Measurements from ENCODE around the gene NUMBL.

NUMBL gene

DNA sequence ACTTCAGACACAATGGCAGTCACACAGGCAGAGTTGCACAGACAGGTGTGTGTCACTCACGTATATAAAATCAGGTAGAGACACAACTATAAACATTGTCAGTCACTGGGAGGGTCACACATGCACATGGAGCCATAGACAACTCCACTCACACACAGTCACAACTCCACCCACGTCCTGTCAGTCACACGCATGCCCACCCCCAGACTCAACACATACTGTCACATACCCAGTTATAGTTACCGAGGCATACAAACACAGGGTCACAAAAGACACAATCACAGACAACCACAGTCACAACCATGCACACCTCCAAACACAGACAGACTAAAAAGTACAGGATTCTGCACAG, 1.5 kb downstream of the NUMBL start:
- DNase-seq = no peak

DNA sequence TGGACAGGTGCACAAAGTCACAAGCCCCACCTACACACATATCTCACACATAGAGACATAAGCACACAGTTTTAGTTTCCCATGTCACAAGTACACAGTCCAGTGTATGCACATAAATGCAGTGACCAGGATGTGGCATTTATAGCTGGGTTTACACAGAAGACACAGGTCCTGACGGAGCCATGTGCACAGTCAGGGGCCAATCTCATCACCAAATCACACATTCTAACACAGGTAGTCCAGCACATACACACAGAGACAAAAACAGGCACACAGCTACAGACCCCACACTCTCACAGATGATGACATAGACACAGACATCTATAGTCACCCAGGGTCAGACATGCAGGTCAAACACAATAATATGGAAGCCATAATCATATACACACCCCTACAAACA, 2.1 kb downstream of the NUMBL start:
- no peak for DNase-seq

DNA sequence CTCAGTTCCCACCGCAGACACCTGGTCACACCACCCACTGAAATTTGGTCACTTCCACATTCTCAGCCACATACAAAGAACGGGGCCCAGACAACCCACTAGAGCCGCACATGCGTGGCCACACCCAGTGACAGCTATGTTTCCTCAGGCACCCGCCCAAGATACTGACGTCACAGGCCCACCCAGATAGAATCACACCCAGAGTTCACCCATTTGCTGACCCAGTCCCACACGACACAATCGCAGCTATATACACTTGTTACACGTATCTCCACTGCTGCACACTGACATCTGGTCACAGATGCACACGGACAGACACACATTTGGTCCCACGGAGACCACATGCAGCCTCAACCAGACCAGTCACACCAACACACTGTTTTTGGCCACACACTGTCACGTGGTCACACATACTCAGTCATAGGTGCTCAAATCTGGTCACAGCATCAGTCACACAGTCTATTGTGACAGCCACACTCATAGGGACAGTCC, 2.9 kb downstream of the NUMBL start:
- DNase-seq = no peak

DNA sequence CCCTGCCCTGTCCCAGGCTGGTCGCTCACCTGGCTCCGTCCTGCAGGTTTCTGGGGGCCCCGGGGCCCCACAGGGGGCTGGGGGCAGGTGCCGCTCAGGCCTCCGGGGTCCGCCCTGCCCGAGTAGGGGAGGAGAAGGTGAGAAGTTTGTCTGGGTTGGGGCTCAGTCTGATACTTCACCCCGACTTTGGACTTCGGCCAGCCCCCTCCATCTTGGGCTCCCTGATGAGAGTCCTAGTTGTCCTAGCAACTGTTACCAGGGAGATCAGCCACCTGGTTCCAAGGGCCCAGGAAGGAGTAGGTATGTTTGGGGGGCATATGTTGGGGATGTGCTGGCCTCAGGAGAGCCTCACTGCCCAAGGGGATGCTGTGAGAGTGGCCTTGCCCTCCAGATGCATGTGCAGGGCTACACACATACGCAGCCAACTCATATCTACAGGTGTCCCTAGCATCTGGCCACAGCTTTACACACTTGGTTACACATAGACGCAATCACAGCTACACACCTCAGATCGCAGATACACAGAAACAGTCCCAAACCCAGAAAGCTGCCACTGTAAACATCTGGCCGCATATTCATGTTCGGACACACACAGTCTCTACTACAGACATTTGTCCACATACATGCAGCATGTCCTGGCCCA, 3.4 kb downstream of the NUMBL start:
- no peak for DNase-seq

DNA sequence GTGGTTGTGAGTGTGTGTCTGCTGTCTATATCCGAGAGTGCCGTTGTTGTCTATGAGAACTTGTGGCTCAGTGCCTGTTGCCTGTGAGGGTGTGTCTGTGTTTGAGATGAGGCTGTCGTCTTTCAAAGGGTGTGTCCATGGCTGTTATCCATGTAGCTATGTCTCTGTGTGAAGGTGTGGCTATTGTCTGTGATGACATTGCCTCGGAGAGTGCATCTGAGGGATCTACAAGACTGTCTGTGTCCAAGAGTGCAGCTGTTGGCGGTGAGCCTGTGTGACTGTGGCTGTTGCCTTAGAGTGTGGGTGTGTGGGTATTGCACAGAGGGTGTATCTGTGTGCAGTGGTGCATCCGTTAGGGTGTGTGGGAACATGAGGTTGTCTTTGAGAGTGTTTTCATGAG, 4.9 kb downstream of the NUMBL start:
- DNase-seq = no peak

DNA sequence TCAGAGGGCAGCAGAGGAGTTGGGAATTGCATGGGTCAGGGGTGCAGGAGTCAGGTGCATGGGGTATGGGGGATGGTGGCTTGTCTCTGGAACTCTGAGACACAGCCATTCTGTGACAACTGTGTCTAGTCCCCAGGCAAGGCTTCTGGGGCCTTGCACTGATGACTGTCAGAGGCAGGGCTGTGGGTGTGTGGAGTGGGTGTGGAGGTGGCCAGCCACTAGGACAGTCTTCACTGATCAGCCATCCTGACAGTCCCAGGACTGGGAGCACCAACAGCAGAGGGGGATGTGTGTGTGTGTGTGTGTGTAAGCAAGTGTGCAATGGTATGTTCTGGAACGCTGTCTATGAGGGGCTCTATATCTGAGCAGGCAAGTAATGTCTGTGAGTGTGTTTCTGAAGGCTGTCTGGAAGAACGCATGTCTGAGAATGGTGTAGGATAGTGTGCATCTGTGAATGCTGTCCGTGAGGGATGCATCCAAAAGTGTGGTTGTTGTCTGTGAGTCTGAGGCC, 5.4 kb downstream of the NUMBL start:
- DNase-seq = no peak

DNA sequence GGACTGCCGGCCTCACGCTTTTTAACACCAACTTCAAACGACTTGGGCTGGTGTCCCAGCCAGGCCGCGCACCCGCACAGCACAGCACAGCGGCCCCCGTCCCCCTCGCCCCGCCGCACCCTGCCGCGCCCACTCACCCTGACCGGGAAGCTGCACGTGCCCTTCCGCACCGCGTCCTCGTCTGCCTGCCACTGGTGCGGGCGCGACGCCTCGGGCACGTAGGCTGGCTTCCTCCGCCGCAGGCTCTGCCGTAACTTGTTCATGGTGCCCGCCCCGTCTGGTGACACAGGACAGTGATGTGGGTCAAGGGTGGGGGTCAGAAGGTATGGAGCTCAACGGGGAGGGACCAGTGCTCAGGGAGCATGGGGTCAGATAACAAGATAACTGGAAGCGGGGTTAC, 6.2 kb downstream of the NUMBL start:
- DNase-seq = no peak

DNA sequence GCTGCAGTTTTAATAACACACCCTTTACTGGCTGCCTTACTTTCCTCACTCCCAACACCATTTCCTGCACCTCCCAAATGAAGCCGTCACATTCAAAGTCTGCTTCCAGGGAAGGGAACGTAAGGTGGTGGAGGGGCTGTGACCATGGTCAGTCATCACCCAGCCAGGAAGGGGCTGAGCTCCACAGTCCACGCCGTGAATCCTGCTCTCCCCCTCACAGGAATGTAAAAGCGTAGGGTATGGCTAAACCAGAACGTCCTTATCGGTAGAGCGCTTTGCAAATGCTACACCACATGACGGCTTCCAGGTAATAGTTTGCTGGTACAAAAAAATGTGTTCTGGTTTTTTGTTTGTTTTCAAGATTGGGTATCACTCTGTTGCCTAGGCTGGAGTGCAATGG, 7.0 kb downstream of the NUMBL start:
- no peak for DNase-seq

DNA sequence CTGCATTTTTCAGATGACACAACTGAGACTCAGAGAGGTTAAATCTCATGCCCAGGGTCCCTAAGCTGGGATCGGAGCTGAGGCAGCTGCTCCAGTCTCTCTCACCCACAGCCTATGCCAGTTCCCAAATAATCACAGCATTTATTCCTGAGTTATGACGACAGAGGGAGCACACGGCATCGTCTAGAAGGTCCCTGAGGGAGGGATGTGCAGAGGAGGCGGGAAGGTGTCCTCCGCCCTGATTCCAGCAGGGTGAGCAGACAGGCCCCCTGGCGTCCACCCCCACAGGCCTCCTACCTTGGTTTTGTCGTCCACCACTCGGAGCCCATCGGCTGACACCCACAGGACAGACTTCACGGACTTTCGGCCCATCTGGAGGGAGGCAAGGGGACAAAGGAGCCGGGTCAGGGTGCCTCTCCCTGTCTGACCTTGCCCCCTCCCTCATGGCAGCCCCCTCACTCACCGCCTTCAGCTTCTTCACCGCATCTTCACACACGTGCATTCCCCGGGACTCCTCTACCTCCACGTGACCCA, 8.0 kb downstream of the NUMBL start:
- no peak for DNase-seq

DNA sequence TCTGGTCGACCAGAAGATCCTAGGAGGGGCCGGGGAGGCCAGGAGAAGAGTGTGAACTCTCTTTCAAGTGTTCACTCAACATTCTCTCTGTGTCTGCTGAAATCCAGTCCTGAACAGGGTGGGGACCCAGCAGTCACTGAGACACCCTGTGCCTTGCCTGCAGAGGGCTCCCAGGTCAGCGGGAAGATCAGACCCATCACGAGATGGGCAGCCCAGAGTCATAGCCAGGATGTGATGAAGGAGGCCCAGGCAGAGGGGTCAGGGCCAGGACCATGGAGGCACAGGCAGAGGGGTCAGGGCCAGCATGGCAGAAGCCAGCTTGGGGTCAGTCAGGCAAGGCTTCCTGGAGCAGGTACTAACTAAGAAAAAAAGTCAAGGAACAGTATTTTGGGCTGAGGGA, 9.4 kb downstream of the NUMBL start:
- DNase-seq = no peak

DNA sequence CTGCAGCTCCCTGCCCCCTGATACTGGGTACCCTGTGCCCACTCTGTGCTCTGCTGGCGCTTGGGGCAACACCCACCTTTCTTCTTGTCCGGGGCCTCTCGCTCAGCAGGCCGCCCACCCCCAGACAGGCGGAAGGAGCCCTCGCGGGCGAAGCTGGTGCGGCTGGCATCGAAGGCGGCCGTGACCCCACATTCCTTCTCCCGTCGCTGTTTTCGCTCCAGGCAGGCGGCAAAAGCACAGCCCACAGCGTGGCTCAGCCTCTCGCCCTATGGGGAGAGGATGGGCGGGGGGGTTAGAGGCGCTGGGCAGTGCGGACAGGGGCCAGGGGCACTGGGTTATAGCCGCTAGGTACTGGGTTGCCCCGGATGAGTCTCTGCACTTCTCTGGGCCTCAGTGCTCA, 13.3 kb downstream of the NUMBL start:
- DNase-seq = no peak

DNA sequence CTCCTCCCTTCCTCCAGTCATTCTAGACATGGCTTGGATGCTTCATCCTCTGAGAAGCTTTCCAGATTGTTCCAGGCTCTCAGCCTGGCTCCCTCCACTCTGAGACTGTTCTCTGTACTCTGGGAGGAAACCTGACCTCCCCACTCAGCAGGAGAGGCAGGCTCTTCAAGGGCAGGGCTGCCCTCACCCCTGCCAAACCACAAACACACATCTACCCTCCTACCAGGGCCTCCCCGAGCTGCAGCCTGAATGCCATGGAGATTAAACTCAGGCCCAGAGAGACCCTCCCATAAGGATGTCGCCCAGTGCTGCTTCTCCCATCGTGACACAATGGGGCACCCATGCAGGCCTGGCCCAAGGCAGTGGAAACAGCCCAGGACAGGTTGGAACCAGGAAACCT, 16.2 kb downstream of the NUMBL start:
- DNase-seq = no peak

DNA sequence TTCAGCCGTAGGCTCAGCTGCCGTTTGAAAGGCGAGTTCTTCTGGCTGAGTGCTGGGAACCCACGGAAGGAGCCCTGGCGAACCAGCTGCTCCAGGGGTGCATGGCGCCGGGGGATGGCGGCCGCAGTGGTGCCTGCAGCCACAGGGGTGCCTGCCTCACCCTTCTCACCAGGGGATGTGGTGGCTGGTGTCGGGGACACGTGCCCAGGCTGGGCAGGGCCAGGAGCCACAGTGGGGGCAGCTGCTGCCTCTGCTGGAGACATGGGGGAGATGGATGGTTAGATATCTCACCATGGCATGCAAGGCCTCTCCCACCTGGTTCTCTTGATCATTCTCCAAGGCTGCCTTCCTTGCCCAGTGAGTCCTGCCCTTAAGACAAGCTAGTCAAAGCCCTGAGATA, 17.1 kb downstream of the NUMBL start:
- DNase-seq = no peak

DNA sequence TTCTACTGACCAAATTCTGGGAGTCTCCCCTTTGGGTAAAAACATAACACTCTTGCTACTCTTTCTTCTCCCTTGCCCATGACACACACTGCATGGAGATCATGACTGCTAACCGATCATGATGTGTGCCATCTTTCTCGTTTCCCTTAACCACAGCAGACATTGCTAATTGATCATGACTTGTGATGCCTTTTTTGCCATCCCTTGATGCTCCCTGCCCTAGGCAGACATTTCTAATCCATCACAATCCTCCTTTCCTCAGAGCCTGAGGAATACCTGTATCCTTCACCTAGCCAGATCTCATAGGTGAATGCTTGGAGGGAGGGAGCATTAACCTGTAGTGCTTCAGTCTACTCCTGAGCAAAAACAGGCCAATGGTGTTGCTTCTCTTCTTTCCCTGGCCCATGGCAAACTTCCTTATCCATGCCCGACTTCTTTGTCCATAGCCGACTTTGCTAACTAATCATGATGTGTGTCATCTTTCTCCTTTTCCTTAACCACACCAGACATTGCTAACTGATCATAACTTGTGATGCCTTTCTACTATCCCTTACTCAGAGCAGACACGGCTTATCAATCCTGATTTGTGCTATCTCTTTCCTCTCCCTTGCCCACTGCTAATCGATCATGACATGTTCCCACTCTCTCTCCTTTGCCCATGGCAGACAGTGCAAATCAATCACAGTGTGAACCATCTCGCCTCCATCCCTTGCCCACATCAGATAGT, 17.7 kb downstream of the NUMBL start:
- no peak for DNase-seq

DNA sequence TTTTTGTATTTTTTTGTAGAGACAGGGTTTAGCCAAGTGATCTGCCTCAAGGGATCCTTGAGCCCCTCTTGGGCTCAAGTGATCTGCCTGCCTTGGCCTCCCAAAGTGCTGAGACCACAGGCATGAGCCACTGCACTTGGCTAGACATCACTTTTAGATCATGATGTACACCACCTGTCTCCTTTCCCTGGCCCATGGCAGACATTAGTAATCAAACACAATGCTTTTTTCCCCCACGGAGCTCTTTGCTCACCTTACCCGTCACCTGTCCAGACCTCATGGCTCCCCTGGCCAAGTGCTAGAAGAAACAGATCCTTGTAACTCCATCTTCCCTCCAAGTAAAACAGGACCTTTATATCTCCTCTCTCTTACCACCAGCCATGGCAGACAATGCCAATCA, 18.4 kb downstream of the NUMBL start:
- no peak for DNase-seq

DNA sequence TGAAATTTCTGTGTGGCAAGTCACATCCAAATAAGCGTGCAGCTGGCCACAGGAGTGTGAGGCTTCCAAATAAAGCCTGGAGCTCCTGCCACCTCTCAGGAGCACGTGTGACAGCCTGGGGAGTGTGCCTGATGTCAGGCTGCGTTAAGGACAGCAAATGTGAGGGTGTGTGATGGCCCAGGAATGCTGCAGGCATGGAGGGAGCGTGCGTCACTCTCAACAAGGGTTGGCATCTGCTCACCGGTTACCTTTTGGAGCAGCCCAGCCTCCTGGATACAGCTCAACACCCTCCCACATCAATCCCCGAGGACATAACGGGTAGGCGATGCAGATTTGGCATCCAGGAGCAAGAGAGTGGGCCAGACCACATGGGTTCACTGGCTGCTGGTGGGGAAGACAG, 19.0 kb downstream of the NUMBL start:
- no peak for DNase-seq

DNA sequence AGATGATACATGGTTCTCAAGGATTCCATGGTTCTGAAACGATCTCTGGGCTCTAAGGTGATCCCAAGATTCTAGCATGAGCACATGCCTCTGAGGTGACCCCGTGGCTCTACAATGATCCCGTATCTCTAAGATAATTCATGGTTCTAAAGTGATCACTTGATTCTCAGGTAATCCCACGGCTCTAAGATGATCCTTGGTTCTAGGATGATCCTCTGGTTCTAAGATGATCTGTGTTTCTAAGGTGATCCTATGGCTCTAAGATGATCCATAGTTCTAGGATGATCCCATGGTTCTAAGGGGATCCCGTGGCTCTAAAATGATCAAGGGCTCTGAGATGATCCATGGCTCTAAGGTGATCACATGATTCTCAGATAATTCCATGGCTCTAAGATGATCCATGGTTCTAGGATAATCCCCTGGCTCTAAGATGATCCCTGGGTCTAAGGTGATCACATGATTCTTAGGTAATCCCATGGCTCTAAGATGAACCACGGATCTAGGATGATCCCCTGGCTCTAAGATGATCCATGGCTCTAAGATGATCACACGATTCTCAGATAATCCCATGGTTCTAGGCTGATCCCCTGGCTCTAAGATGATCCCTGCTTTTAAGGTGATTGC, 21.3 kb downstream of the NUMBL start:
- DNase-seq = no peak

DNA sequence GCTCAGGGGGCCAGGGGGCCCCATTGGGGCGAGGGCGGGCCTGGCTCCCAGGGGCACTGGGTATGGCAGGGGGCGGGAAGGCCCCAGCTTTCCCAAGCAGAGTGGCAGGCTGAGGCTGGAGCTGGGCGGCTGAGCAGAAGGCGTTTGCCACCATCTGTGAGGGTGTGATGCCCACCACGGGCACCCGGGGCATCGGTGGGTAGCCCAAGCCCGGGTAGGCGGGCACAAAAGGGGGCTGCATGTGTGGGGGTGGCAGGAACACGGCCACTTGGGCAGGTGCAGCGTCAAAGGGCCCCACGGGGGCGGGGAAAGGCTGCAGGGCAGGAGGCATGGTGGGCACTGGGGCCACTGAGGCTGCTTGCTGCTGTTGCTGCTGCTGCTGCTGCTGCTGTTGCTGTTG, 22.8 kb downstream of the NUMBL start:
- DNase-seq = no peak

DNA sequence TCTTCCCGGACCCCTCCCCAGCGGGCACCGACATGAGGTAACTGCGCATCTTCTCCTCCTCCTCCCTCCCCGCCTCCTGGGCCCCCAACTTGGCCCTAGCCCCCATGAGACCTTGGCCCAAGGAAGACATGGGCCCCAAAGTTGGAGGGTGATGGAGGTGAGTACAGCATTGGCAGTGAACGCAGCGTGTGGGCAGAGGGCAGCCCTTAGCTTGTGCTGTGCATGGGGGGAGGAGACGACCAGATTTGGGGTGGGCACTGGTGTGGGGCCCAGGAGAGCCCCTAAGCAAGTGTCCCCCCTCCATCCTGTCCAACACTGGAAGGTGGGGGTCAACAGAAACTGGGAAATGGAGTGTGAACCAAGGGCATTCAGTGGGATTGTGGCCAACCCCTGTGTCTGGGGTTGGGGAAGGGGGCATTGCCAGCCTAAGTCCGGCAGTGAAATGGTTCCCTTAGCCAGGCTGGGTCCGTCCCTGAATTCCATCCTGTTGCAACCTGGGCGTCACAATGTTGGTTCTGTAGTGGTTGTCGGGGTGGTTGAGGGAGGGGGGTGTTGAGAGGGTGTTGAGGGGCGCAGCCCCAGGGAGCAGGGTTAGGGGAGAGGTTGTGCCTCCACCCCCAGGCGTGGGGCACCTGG, 23.5 kb downstream of the NUMBL start:
- no peak for DNase-seq

DNA sequence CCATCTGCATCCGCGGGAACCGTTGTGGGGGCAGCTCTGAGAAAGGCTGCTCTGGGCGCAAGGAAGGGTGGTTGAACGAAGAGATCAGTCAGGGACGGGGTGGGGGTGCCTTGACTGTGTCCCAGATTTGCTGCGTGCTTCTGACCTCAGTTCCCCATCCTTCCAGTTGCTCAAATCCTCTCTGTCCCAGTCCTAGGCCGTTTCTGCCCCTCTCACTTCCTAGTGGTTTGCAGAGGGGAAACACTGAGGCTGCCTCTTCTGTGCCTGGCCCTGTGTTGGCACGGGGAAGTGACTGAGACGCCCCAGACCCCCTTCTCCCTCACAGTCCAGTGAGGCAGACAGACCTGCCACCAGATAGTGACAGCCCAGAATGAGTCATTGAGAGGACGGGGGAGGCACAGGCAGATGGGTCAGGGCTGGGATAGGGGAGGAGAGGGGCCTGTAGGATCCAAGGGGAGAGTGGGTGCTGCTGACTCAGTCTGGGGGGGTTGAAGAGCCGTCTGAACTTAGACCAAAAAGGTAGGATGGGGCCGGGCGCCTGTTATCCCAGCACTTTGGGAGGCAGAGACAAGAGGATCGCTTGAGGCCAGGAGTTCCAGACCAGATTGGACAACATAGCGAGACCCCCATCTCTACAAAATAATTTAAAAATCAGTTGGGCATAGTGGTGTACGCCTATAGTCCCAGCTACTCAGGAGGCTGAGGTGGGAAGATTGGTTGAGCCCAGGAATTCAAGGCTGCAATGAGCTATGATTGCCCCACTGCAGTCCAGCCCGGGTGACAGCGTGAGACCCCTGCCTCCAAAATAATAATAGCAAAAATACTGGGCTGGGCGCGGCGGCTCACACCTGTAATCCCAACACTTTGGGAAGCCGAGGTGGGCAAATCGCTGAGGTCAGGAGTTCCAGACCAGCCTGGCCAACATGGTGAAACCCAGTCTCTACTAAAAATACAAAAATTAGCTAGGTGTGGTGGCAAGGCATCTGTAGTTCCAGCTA, 26.5 kb downstream of the NUMBL start:
- no peak for DNase-seq

DNA sequence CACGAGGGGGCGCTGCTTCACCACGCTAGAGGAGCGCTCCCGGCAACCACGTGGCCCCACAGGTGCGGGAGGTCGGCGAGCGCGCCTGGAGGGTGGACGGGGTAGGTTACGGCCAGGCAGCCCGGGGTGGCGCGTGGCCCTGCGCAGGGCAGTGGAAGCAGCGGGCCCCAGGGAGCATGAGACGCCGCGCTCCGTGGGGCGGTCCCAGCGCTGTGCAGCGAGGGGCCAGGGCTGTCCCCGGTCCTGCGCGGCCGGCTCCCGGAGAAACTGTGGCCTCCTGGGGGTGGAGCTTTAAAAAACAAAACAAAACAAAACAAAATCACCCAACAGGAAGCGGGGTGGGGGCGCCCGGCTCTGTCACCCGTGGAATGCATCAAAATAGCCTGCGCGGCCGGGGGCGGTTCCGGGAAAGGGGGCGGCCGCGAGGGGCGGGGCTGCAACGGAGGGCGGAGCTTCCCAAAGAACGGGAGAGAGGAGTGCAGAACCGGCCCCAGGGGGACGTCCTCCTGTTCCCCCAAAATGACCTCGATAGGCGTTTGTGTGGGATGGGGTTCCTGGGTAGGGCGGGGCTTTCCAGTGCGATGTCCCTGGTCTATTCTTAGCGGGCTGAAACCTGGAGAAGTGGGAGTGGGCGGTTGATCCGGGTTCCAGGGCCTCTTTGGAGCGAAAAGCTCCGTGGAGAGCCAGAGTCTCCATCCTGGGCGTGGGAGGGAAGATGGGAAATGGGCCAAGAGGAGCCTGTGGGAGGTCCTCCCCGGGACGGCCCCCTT, 27.3 kb downstream of the NUMBL start:
- DNase-seq = peak; percentile 25
